Prostate gland (tissue), 2 donors: ENCODE measurements around the gene LYVE1. TPM values are rescaled to one million over a fixed set of nuclear protein-coding genes. Genes with fewer than 3 reads are reported as not detected.

Experiments used
- DNase-seq: peaks from one replicate; pipeline ENCODE4 v3.0.0-alpha.2; 2019; ENCODE audit warnings: low spot score
- H3K27ac ChIP-seq, 2 donors: fragments of 200-600 bp; sonication (generic); 2 replicates each; pipeline ENCODE4 v1.5.1; 2017 to 2019
- H3K27me3 ChIP-seq: fragments of 200-600 bp; sonication (generic); replicated peaks from 2 replicates; pipeline ENCODE4 v1.5.1; 2019; ENCODE audit not compliant: insufficient read depth
- H3K36me3 ChIP-seq, 2 donors: fragments of 200-600 bp; sonication (generic); 1 replicate in 1 of 2; 2 replicates in 1 of 2; pipeline versions ENCODE4 v1.5.1 to v1.8.1; 2017 to 2019
- H3K4me1 ChIP-seq: fragments of 200-600 bp; sonication (generic); replicated peaks from 2 replicates; pipeline ENCODE4 v1.5.1; 2019
- H3K4me3 ChIP-seq, 2 donors: fragments of 200-600 bp; sonication (generic); 2 replicates each; pipeline ENCODE4 v1.5.1; 2017 to 2019
- H3K9me3 ChIP-seq: fragments of 200-600 bp; sonication (generic); 2 replicates; pipeline ENCODE4 v1.5.1; 2017
- POLR2A ChIP-seq: fragments of 450-650 bp; IDR thresholded peaks from one replicate; pipeline ENCODE4 v1.6.1; 2016; ENCODE audit warnings: antibody characterized with exemption, mild to moderate bottlenecking
- POLR2AphosphoS5 ChIP-seq: sonication (generic); formaldehyde crosslinking; IDR thresholded peaks from one replicate; pipeline ENCODE4 v1.6.1; 2017; ENCODE audit warnings: antibody characterized with exemption
- WGBS: methylation state at CpG from one replicate; pipeline ENCODE4 v1.1.5; 2018; 5-methylcytosine and 5-hydroxymethylcytosine counted together
- intact Hi-C: fragments of 100-400 bp; cut with DNase I; formaldehyde crosslinking; loops from one replicate; pipeline ENCODE4 v1.14.2; 2022
- total RNA-seq, 2 donors: library from RNA; depleted of rRNA; stranded (reverse); fragments of >200 nt; gene quantifications; one replicate each; pipeline ENCODE4 v1.1.0, GENCODE V29; 2016
- TF ChIP-seq, protein P1 (sequence below), 4 experiments: fragments of 200-600 bp in 2 of 4; fragments of 450-650 bp in 2 of 4; sonication (generic) in 2 of 4; IDR thresholded peaks; 1 replicate in 3 of 4; 2 replicates in 1 of 4; pipeline ENCODE4 v1.5.1; 2016 to 2019; ENCODE audit warnings: antibody characterized with exemption in 4 of 4, mild to moderate bottlenecking in 2 of 4, moderate library complexity in 2 of 4

The LYVE1 gene
- total RNA-seq, 2 donors from 2014 or later: 2.5 to 9.8 TPM

DNA sequence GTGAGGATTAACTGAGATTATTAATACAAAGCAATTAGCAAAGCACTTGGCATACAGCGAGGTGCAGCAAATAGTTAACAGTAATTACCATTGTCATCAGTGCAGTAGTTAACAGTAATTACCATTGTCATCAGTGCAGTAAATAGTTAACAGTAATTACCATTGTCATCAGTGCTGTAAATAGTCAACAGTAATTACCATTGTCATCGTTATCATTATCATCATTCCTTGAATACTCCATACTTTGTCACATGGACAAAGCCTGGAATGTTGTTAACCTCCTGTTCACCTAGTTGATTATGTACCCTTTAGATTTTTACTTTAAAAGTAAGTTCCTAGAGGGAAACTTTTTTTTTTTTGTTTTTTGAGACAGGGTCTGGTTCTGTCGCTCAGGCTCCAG, 19.5 kb upstream of the LYVE1 start:
- intact Hi-C loops: no loop called here
- peak overlapping the region; percentile 61 to 76 for H3K27ac ChIP-seq
- DNase-seq: no peak
- H3K27me3 ChIP-seq: no peaks in the 10 kb centered on the region
- no peaks in the 10 kb centered on the region for H3K36me3 ChIP-seq
- H3K9me3 ChIP-seq: no peaks in the 10 kb centered on the region
- WGBS: 88% methylated on average over 3 of the region's 3 CpGs
- TF ChIP-seq POLR2A (no peak), POLR2AphosphoS5 (no peak)
- TF ChIP-seq, protein P1, sequence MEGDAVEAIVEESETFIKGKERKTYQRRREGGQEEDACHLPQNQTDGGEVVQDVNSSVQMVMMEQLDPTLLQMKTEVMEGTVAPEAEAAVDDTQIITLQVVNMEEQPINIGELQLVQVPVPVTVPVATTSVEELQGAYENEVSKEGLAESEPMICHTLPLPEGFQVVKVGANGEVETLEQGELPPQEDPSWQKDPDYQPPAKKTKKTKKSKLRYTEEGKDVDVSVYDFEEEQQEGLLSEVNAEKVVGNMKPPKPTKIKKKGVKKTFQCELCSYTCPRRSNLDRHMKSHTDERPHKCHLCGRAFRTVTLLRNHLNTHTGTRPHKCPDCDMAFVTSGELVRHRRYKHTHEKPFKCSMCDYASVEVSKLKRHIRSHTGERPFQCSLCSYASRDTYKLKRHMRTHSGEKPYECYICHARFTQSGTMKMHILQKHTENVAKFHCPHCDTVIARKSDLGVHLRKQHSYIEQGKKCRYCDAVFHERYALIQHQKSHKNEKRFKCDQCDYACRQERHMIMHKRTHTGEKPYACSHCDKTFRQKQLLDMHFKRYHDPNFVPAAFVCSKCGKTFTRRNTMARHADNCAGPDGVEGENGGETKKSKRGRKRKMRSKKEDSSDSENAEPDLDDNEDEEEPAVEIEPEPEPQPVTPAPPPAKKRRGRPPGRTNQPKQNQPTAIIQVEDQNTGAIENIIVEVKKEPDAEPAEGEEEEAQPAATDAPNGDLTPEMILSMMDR (IDR thresholded peaks at IDR 0.05): no peak
- H3K4me3 ChIP-seq: no peak overlapping the region
- H3K4me1 ChIP-seq: no peaks in the 10 kb centered on the region

DNA sequence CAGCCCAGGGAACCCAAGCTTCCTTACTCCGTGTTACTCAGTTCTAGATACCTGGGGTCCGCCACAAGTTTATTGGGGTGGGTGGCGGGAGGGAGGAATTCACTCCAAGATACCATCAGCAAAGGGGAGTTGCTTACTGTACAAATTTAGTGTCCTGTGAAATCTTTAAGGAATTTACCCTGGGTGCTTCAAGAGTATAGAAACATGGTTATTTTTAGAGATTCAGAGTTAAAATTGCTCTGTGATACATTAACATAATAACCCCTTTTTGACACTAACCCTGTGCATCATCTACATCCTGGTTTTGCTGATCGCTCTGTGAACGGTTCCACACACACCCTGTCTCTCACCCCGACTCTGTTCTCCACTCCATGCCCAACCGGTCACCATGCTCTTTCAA, 18.9 kb upstream of the LYVE1 start:
- no peak for DNase-seq

DNA sequence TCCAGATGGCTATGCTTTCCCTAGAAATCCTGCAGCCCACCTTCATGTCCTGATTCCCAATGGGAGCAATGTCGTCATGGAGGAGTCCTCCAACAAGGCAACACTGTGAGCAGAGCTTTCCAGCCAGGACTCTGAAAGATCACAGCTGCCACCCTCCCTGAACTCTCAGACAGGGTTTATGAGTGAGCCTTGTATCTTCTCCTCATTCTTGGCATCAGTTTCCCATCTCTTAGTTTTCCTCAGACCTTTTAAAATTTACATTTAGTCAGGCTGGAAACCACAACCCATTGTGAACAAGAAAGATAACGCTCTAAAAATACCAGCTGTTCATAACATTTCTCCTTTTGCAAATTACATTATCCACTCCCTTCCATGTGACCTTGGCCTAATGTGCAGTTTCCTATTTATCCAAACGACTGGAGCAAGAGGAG, 15.6 kb upstream of the LYVE1 start:
- peak overlapping the region in 1 of 2 donors; percentile 48 for H3K27ac ChIP-seq
- 31% methylated on average over 3 of the region's 3 CpGs for WGBS
- intact Hi-C loops: no loop called here

More for the DNA sequence above, 18.9 kb upstream of the LYVE1 start:
- H3K9me3 ChIP-seq: no peaks in the 10 kb centered on the region
- H3K27me3 ChIP-seq: no peaks in the 10 kb centered on the region
- H3K4me3 ChIP-seq: no peak overlapping the region
- intact Hi-C loops: no loop called here
- peak overlapping the region; percentile 61 to 76 for H3K27ac ChIP-seq
- 53% methylated on average over 7 of the region's 7 CpGs for WGBS
- H3K4me1 ChIP-seq: no peaks in the 10 kb centered on the region
- TF ChIP-seq, protein P1 (IDR thresholded peaks at IDR 0.05): no peak
- TF ChIP-seq POLR2A: no peak
- TF ChIP-seq POLR2AphosphoS5: no peak
- no peaks in the 10 kb centered on the region for H3K36me3 ChIP-seq

DNA sequence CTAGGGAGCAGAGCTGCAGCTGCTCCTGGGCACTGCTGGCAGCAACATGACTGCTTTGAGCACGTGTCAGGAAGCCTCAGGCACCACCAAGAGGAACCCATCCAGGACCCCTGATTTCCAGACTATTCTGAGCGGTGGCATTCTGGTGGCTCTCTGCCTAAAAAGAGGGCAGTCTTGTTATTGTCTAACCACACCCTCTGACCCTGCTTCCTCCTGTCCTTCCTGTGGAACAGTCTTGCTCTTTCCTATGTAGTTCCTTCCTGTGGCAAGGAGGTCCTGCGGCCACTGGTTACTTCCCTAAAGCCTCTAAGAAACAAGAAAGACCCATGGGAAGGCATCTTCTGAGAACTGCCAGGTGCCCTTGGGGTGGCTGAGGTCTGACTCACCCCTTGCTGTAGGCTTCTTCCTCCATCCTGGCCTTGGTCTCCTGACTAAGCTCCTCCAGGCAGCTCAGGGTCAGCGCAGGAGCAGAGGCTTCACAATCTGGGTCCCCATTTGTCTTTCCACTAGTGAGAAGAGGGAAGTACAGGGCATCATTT, 13.1 kb upstream of the LYVE1 start:
- no peaks in the 10 kb centered on the region for H3K27me3 ChIP-seq
- TF ChIP-seq POLR2A (no peak), POLR2AphosphoS5 (no peak)
- TF ChIP-seq, protein P1 (IDR thresholded peaks at IDR 0.05): no peak
- peak overlapping the region; percentile 4 to 32 for H3K27ac ChIP-seq
- DNase-seq: no peak
- H3K4me1 ChIP-seq: no peaks in the 10 kb centered on the region
- H3K36me3 ChIP-seq: no peaks in the 10 kb centered on the region
- 81% methylated on average over 4 of the region's 4 CpGs for WGBS
- H3K4me3 ChIP-seq: no peak overlapping the region
- intact Hi-C loops: no loop called here
- no peaks in the 10 kb centered on the region for H3K9me3 ChIP-seq

More for the DNA sequence above, 15.6 kb upstream of the LYVE1 start:
- H3K9me3 ChIP-seq: no peaks in the 10 kb centered on the region
- DNase-seq: no peak
- H3K27me3 ChIP-seq: no peaks in the 10 kb centered on the region
- peak; percentile 33 for TF ChIP-seq POLR2AphosphoS5
- TF ChIP-seq, protein P1 (IDR thresholded peaks at IDR 0.05): no peak
- TF ChIP-seq POLR2A: no peak
- H3K4me3 ChIP-seq: no peak overlapping the region
- H3K4me1 ChIP-seq: no peaks in the 10 kb centered on the region
- H3K36me3 ChIP-seq: no peaks in the 10 kb centered on the region

DNA sequence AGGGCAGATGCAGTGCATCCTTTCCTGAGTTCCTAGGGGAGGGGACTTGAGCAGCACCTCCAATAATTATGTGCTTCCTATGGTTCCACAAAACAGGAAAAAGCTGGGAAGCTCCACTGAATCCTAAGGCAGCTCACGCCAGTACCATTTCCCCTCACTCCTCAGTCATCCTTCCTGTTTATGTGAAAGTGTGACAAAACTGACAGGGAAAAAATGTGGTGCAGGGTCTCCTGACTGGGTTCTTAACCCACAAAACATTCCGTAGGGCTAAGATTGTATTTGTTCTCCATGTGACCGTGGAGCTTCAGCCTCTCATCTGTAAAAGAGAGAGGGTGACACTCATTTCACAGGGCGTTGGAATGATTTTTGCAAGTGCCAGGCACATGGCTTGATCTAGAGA, 12.2 kb upstream of the LYVE1 start:
- Histone ChIP-seq H3K9me3 (no peaks in the 10 kb centered on the region), H3K36me3 (no peaks in the 10 kb centered on the region), H3K27me3 (no peaks in the 10 kb centered on the region), H3K4me3 (no peak overlapping the region), H3K4me1 (no peaks in the 10 kb centered on the region), H3K27ac (peak overlapping the region; percentile 4 to 6)
- 68% methylated on average over 4 of the region's 4 CpGs for WGBS
- intact Hi-C loops: no loop called here
- no peak for DNase-seq
- TF ChIP-seq POLR2A (no peak), POLR2AphosphoS5 (no peak)
- TF ChIP-seq, protein P1 (IDR thresholded peaks at IDR 0.05): no peak
